Measurements from ENCODE around the gene SPATA6L. TPM values are rescaled to one million over a fixed set of nuclear protein-coding genes. Genes with fewer than 3 reads are reported as not detected.

The SPATA6L gene
- total RNA-seq, 1 experiment from 2014 or later = 2.4 TPM

- H3K4me3 Mint-ChIP-seq (ENCODE audit: unreplicated experiment) = no peak overlapping the region
- DNase-seq = no peak
- ChIA-PET CTCF (interaction anchor here (1.4 kb wide), 1 partner anchor 8 kb away, joined by 3 read pairs; no protein-coding TSS in a partner anchor), POLR2A (no interaction called here)
- H3K36me3 Mint-ChIP-seq (ENCODE audit: insufficient read depth, unreplicated experiment) = no peaks in the 10 kb centered on the region
- no peaks in the 10 kb centered on the region for H3K4me1 Mint-ChIP-seq (ENCODE audit: low read depth, unreplicated experiment)
- Histone ChIP-seq H3K36me3 (ENCODE audit: control insufficient read depth, insufficient read depth, low read length) (no peaks in the 10 kb centered on the region), H3K27me3 (replicated peaks; ENCODE audit: control insufficient read depth, insufficient read depth, low read length) (no peaks in the 10 kb centered on the region), H3K4me3 (ENCODE audit: low read depth, low read length) (no peak overlapping the region), H3K9me3 (no peaks in the 10 kb centered on the region), H3K4me1 (no peaks in the 10 kb centered on the region)
- peaks cover 3% of the 10 kb centered on the region for H3K27me3 Mint-ChIP-seq (ENCODE audit: insufficient read depth, unreplicated experiment)
- no peak for TF ChIP-seq CTCF (IDR thresholded peaks at IDR 0.05; ENCODE audit: insufficient read depth in 1 of 2, low read depth in 1 of 2, low read length in 1 of 2, severe bottlenecking in 1 of 2, unreplicated experiment in 1 of 2)
- no TSS peak for BruUV-seq (replicated peaks)
- no peaks in the 10 kb centered on the region for H3K9me3 Mint-ChIP-seq (ENCODE audit: unreplicated experiment)
- H3K27ac Mint-ChIP-seq (ENCODE audit: unreplicated experiment) = no peak overlapping the region
- intact Hi-C loops (cut with micrococcal nuclease; ENCODE audit: unreplicated experiment) = no loop called here
Measured at GRCh38 chr9:4596165-4596922, 69.9 kb downstream of the SPATA6L start.

- no peaks in the 10 kb centered on the region for H3K36me3 ChIP-seq (ENCODE audit: control insufficient read depth, insufficient read depth, low read length)
- Mint-ChIP-seq H3K9me3 (ENCODE audit: unreplicated experiment) (no peaks in the 10 kb centered on the region), H3K4me1 (ENCODE audit: low read depth, unreplicated experiment) (no peaks in the 10 kb centered on the region), H3K27ac (ENCODE audit: unreplicated experiment) (no peak overlapping the region), H3K36me3 (ENCODE audit: insufficient read depth, unreplicated experiment) (no peaks in the 10 kb centered on the region), H3K4me3 (ENCODE audit: unreplicated experiment) (no peak overlapping the region), H3K27me3 (ENCODE audit: insufficient read depth, unreplicated experiment) (peaks cover 3% of the 10 kb centered on the region)
- no peaks in the 10 kb centered on the region; the same call in 1 of the 2 replicates for H3K4me1 ChIP-seq
- no peak overlapping the region for H3K4me3 ChIP-seq (ENCODE audit: low read depth, low read length)
- no TSS peak for BruUV-seq (replicated peaks)
- intact Hi-C loops (cut with micrococcal nuclease; ENCODE audit: unreplicated experiment) = no loop called here
- H3K27me3 ChIP-seq (replicated peaks; ENCODE audit: control insufficient read depth, insufficient read depth, low read length) = no peaks in the 10 kb centered on the region
- no peak for TF ChIP-seq CTCF (IDR thresholded peaks at IDR 0.05; ENCODE audit: insufficient read depth in 1 of 2, low read depth in 1 of 2, low read length in 1 of 2, severe bottlenecking in 1 of 2, unreplicated experiment in 1 of 2)
- DNase-seq = no peak
- ChIA-PET CTCF (no interaction called here), POLR2A (no interaction called here)
- no peaks in the 10 kb centered on the region for H3K9me3 ChIP-seq
Measured at GRCh38 chr9:4594994-4595393, 71.3 kb downstream of the SPATA6L start.

- BruUV-seq (replicated peaks) = no TSS peak
- CTCF ChIA-PET = no interaction called here
Measured at GRCh38 chr9:4594545-4594944, 71.7 kb downstream of the SPATA6L start.

More at GRCh38 chr9:4594545-4594944, 71.7 kb downstream of the SPATA6L start:
- Mint-ChIP-seq H3K4me3 (ENCODE audit: unreplicated experiment) (no peak overlapping the region), H3K27ac (ENCODE audit: unreplicated experiment) (no peak overlapping the region), H3K4me1 (ENCODE audit: low read depth, unreplicated experiment) (no peaks in the 10 kb centered on the region), H3K27me3 (ENCODE audit: insufficient read depth, unreplicated experiment) (peaks cover 3% of the 10 kb centered on the region), H3K36me3 (ENCODE audit: insufficient read depth, unreplicated experiment) (no peaks in the 10 kb centered on the region), H3K9me3 (ENCODE audit: unreplicated experiment) (no peaks in the 10 kb centered on the region)
- no peak for TF ChIP-seq CTCF (IDR thresholded peaks at IDR 0.05; ENCODE audit: insufficient read depth in 1 of 2, low read depth in 1 of 2, low read length in 1 of 2, severe bottlenecking in 1 of 2, unreplicated experiment in 1 of 2)
- Histone ChIP-seq H3K4me3 (ENCODE audit: low read depth, low read length) (no peak overlapping the region), H3K9me3 (no peaks in the 10 kb centered on the region), H3K36me3 (ENCODE audit: control insufficient read depth, insufficient read depth, low read length) (no peaks in the 10 kb centered on the region), H3K4me1 (no peaks in the 10 kb centered on the region; the same call in 1 of the 2 replicates), H3K27me3 (replicated peaks; ENCODE audit: control insufficient read depth, insufficient read depth, low read length) (no peaks in the 10 kb centered on the region)
- DNase-seq = no peak
- intact Hi-C loops (cut with micrococcal nuclease; ENCODE audit: unreplicated experiment) = no loop called here
- POLR2A ChIA-PET = no interaction called here

Measured in Caco-2 (cell line).